LNCaP clone FGC (cell line): ENCODE measurements around the gene GATAD1.
"Not testable (repeated sequence)": the region's sequence is repeated elsewhere in the genome, so short reads cannot be mapped to it uniquely, and the experiment has no call there.

Experiments
- DNase-seq: peaks from one replicate; pipeline ENCODE4 v3.0.0-alpha.2; 2011; ENCODE audit warnings: low read depth
- H3K4me3 ChIP-seq: 2 replicates; pipeline ENCODE4 v1.5.1; 2011; ENCODE audit warnings: mild to moderate bottlenecking, low read depth, low read length, control low read depth
- CTCF ChIP-seq: IDR thresholded peaks from 2 replicates; pipeline ENCODE4 v1.5.1; 2012; ENCODE audit warnings: mild to moderate bottlenecking; ENCODE audit not compliant: control insufficient read depth, insufficient read depth; ENCODE audit errors: extremely low read depth

GATAD1 gene

GRCh38 chr7:92409357-92409756 is 37.9 kb upstream of the GATAD1 start:
- DNase-seq: no peak
- H3K4me3 ChIP-seq: no peak overlapping the region
- no peak for TF ChIP-seq CTCF

GRCh38 chr7:92410162-92410561 is 37.1 kb upstream of the GATAD1 start:
- not testable (repeated sequence) for DNase-seq, H3K4me3 ChIP-seq

GRCh38 chr7:92412745-92413144 is 34.5 kb upstream of the GATAD1 start:
- DNase-seq: no peak
- TF ChIP-seq CTCF: no peak
- no peak overlapping the region for H3K4me3 ChIP-seq

- DNase-seq: no peak
- no peak for TF ChIP-seq CTCF
Observed at GRCh38 chr7:92413550-92413949, 33.7 kb upstream of the GATAD1 start.

GRCh38 chr7:92415225-92415624 is 32.1 kb upstream of the GATAD1 start:
- H3K4me3 ChIP-seq: no peak overlapping the region
- no peak for TF ChIP-seq CTCF
- no peak for DNase-seq

More at GRCh38 chr7:92413550-92413949, 33.7 kb upstream of the GATAD1 start:
- no peak overlapping the region for H3K4me3 ChIP-seq

- no peak overlapping the region for H3K4me3 ChIP-seq
- TF ChIP-seq CTCF: no peak
- DNase-seq: no peak
Observed at GRCh38 chr7:92417913-92418312, 29.4 kb upstream of the GATAD1 start.

GRCh38 chr7:92421676-92422435 is 25.4 kb upstream of the GATAD1 start:
- no peak overlapping the region for H3K4me3 ChIP-seq
- peak; percentile 56 for DNase-seq
- TF ChIP-seq CTCF: no peak
